Measurements from ENCODE around the gene LRMDA. TPM values are rescaled to one million over a fixed set of nuclear protein-coding genes. Genes with fewer than 3 reads are reported as not detected.

Gene LRMDA
- total RNA-seq, 1 experiment from 2014 or later = not detected

- Histone ChIP-seq H3K9me3 (ENCODE audit: low read depth, low read length, poor library complexity, severe bottlenecking) (no peaks in the 10 kb centered on the region), H3K27me3 (replicated peaks; ENCODE audit: insufficient read depth, low read depth, low read length, poor library complexity) (peaks cover 56% of the 10 kb centered on the region), H3K4me1 (ENCODE audit: insufficient read depth, low read length, poor library complexity, severe bottlenecking) (no peaks in the 10 kb centered on the region), H3K27ac (ENCODE audit: low read depth, low read length, poor library complexity, severe bottlenecking) (no peak overlapping the region), H3K4me3 (ENCODE audit: low read depth, low read length, poor library complexity, severe bottlenecking) (no peak overlapping the region), H3K36me3 (ENCODE audit: insufficient read depth, low read length, poor library complexity, severe bottlenecking) (no peaks in the 10 kb centered on the region)
- CTCF ChIA-PET = no interaction called here
- POLR2A ChIA-PET (ENCODE audit: low non-redundant PET) = no interaction called here
- BruUV-seq (replicated peaks) = no TSS peak
- TF ChIP-seq, protein P1, sequence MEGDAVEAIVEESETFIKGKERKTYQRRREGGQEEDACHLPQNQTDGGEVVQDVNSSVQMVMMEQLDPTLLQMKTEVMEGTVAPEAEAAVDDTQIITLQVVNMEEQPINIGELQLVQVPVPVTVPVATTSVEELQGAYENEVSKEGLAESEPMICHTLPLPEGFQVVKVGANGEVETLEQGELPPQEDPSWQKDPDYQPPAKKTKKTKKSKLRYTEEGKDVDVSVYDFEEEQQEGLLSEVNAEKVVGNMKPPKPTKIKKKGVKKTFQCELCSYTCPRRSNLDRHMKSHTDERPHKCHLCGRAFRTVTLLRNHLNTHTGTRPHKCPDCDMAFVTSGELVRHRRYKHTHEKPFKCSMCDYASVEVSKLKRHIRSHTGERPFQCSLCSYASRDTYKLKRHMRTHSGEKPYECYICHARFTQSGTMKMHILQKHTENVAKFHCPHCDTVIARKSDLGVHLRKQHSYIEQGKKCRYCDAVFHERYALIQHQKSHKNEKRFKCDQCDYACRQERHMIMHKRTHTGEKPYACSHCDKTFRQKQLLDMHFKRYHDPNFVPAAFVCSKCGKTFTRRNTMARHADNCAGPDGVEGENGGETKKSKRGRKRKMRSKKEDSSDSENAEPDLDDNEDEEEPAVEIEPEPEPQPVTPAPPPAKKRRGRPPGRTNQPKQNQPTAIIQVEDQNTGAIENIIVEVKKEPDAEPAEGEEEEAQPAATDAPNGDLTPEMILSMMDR (conservative IDR thresholded peaks at IDR 0.05; ENCODE audit: low read depth, low read length) = no peak
- no peak for TF ChIP-seq EZH2 (IDR thresholded peaks at IDR 0.05; ENCODE audit: borderline replicate concordance, low read depth, low read length, poor library complexity, severe bottlenecking)
- intact Hi-C loops (cut with micrococcal nuclease; ENCODE audit: unreplicated experiment) = no loop called here
- DNase-seq (ENCODE audit: low spot score) = no peak
Measured at GRCh38 chr10:75624638-75625037, 193.2 kb downstream of the LRMDA start.

- Histone ChIP-seq H3K4me1 (ENCODE audit: insufficient read depth, low read length, poor library complexity, severe bottlenecking) (no peaks in the 10 kb centered on the region), H3K36me3 (ENCODE audit: insufficient read depth, low read length, poor library complexity, severe bottlenecking) (no peaks in the 10 kb centered on the region), H3K9me3 (ENCODE audit: low read depth, low read length, poor library complexity, severe bottlenecking) (no peaks in the 10 kb centered on the region), H3K4me3 (ENCODE audit: low read depth, low read length, poor library complexity, severe bottlenecking) (no peak overlapping the region), H3K27me3 (replicated peaks; ENCODE audit: insufficient read depth, low read depth, low read length, poor library complexity) (peaks cover 16% of the 10 kb centered on the region), H3K27ac (ENCODE audit: low read depth, low read length, poor library complexity, severe bottlenecking) (no peak overlapping the region)
- no TSS peak for BruUV-seq (replicated peaks)
- intact Hi-C loops (cut with micrococcal nuclease; ENCODE audit: unreplicated experiment) = no loop called here
- no peak for DNase-seq (ENCODE audit: low spot score)
- ChIA-PET POLR2A (ENCODE audit: low non-redundant PET) (no interaction called here), CTCF (no interaction called here)
- TF ChIP-seq, protein P1 (conservative IDR thresholded peaks at IDR 0.05; ENCODE audit: low read depth, low read length) = no peak
- no peak for TF ChIP-seq EZH2 (IDR thresholded peaks at IDR 0.05; ENCODE audit: borderline replicate concordance, low read depth, low read length, poor library complexity, severe bottlenecking)
Measured at GRCh38 chr10:75630746-75631145, 199.3 kb downstream of the LRMDA start.

GRCh38 chr10:75632805-75633462 lies 201.5 kb downstream of the LRMDA start:
- H3K27me3 ChIP-seq (replicated peaks; ENCODE audit: insufficient read depth, low read depth, low read length, poor library complexity) = peaks cover 27% of the 10 kb centered on the region
- CTCF ChIA-PET = no interaction called here
- H3K9me3 ChIP-seq (ENCODE audit: low read depth, low read length, poor library complexity, severe bottlenecking) = no peaks in the 10 kb centered on the region
- no peaks in the 10 kb centered on the region for H3K4me1 ChIP-seq (ENCODE audit: insufficient read depth, low read length, poor library complexity, severe bottlenecking)
- H3K27ac ChIP-seq (ENCODE audit: low read depth, low read length, poor library complexity, severe bottlenecking) = no peak overlapping the region
- POLR2A ChIA-PET (ENCODE audit: low non-redundant PET) = no interaction called here
- no peak overlapping the region for H3K4me3 ChIP-seq (ENCODE audit: low read depth, low read length, poor library complexity, severe bottlenecking)
- BruUV-seq (replicated peaks) = no TSS peak
- TF ChIP-seq, protein P1 (conservative IDR thresholded peaks at IDR 0.05; ENCODE audit: low read depth, low read length) = no peak
- no peak for TF ChIP-seq EZH2 (IDR thresholded peaks at IDR 0.05; ENCODE audit: borderline replicate concordance, low read depth, low read length, poor library complexity, severe bottlenecking)
- intact Hi-C loops (cut with micrococcal nuclease; ENCODE audit: unreplicated experiment) = no loop called here
- DNase-seq (ENCODE audit: low spot score) = no peak
- H3K36me3 ChIP-seq (ENCODE audit: insufficient read depth, low read length, poor library complexity, severe bottlenecking) = no peaks in the 10 kb centered on the region
